Measurements from ENCODE around the gene BCAR3.
"Not testable (repeated sequence)": the region's sequence is repeated elsewhere in the genome, so short reads cannot be mapped to it uniquely, and the experiment has no call there.

The BCAR3 gene

DNA sequence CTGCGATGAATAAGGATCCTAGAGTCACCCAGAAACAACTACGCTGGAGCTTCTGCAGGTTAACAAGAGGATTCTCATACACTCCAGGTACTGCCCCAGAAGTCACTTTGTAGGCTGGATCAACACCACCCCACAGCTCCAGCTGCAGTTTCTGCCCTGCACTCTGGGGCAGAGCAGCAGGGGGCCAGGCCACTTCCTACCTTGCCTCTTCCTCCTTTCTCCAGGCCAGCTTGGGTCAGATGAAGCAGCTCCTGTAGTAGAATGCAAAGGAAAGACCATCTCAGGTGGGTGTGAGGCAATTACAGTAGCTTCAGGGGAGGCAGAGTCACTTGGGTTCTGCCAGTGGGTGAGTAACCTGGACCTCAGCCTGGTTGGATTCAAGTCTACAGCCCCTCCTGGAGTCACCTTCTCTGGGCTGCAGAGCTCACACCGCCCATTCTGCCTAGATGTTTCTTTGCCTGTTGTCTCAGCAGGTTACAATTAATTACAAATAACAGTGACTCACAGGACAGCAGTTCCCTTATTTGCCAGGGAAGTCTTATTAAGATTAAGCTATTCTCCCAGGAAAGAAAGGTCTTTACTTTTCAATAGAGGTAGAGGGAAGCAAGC is 24.4 kb upstream of the BCAR3 start:
- DNase-seq (ENCODE audit: low spot score): no peak

DNA sequence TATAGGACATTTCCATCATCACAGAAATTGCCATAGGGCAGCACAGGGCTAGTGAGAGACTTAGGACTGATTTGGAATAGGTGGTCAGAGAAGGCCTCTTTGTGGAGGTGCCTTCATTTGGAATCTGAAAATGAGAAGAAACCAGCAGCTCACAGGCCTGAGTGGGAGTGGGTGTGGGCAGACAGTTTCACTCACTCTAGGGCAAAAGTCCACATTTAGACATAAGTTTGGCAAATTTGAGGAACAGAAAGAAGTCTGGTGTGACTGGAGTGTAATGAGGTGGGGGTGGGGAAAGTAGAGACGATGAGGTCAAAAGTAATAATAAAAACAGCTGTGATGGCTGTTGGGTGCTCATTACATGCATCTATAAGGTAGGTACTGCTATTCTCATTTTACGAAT is 22.4 kb upstream of the BCAR3 start:
- no peak for DNase-seq (ENCODE audit: low spot score)

DNA sequence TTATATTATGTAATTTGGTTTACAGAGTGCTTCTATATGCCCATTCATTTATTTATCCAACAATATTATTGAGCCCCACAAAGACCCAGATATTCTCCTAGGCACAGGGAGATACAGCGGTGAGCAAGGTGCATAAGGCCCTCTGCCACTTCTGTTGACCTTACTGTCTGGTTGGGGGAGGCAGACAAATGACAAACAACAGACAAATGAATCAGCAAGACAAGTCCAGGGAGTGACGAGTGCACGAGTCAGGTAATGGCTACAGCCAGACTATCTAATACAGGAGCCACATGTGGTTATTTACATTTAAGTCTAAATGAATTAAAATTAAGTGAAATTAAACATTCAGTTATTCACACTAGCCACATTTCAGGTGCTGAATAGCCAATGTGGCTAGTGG is 22.0 kb upstream of the BCAR3 start:
- peak; percentile 81 for DNase-seq (ENCODE audit: low spot score)

DNA sequence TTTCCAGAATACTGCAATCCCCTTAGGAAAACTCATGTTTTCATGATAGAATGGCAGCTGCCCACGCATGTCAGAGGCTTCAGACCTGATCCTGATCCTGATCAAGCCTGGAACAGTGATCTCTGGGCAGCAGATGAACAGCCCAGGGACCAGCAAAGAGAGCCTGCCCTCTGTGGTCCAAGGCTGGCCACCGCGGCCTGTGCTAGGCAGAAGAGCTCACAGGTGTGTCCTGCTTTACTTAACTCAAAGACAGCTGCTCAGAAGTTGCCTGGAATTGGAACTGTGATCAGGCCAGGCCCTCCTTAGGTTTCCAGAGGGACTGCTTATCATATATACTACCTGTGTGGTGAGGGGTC is 21.2 kb upstream of the BCAR3 start:
- no peak for DNase-seq (ENCODE audit: low spot score)

DNA sequence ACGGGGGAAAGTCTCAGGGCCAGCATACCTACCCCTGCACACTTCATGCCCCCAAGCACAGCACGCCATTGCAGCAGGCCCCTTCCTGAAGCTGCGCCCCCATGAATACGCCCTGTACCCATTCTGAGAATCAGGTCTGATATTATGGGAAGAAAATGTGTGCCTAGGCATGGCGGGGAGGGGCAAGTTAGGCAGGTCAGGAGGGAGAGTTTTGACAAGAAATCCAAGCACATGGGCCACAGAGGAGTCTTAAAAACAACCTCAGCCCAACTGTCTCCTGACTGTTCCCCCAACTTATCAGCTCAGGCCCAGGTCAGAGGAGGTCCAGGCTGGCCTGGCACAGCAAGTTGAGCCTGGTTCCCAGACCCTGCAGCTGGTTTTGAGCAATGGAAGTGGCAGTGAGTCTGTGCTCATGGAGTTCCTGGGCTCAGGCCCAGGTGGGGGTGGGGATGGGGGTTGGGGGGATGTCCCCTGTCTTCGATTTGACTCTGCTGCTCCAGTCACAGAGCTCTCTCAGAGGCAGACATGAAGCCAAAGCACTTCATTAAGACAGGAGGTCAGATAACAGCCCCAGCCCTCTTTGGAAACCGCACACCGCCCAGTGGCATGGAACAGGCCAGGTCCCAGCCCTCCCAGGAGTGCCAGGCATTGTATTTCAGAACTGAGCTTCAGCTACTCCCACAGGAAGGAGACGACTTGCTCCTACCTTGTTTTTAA is 20.6 kb upstream of the BCAR3 start:
- DNase-seq (ENCODE audit: low spot score): no peak

DNA sequence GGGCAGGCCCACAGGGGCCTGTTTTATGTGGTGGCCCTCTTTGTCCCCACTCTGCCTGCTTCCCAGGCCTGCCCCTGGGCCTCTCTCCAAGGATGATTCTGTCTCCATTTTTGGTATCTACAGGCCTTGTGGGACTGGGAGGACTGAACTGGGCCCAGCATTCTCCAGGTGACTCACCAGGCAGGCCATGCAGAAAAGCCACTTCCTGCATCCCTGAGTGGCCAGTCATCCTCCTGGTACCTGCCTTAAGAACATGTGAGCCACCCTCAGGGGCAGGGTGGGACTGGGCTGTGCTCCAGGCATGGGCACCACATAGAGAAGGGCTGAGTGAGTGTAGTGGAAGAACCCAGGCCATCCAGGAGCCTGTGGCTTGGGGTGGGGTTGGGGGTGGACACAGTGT is 20.0 kb upstream of the BCAR3 start:
- peak; percentile 89 for DNase-seq (ENCODE audit: low spot score)

DNA sequence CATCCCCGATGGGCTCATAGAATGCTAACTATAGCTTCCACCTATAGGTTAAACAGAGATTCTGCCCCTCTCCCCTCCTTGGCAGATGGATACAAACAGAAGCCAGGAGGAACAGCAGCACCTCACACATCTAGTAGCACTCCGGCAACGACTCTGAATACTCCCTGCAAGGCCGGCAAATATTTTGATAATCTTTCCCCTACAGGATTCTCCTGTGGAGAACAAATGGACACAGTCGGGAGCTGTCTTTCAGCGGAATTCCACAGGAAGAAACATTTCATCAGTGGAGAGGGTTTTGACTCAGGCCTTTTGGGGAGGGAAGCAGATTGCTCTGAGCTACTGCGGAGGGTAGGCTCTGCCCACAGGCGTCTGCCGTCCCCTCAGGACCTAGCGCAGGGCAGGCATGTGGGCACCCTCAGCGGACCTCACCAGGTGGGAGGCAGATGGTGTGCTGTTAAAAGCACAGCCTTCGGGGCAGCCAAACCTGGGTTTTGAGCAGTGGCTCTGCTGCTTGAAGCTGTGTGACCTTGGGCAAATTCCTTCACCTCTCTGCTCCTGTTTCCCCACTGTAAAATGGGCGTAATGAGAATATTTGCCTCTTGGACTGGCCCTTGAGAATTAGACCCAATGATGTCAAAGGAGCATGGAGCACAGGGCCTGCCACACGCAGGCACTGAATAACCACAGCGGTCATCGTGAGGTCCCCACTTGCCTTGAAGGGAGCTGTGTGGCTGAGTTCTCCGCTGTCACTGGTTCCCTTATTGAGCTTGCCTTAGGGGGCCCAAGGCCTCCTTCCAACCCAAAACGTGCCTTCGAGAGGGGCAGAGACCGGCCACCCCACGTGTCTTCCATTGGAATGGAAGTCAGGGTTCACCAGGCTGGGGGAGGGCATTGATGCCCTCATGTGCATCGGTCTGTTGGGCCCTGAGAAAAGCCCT is 19.2 kb upstream of the BCAR3 start:
- no peak for DNase-seq (ENCODE audit: low spot score)

DNA sequence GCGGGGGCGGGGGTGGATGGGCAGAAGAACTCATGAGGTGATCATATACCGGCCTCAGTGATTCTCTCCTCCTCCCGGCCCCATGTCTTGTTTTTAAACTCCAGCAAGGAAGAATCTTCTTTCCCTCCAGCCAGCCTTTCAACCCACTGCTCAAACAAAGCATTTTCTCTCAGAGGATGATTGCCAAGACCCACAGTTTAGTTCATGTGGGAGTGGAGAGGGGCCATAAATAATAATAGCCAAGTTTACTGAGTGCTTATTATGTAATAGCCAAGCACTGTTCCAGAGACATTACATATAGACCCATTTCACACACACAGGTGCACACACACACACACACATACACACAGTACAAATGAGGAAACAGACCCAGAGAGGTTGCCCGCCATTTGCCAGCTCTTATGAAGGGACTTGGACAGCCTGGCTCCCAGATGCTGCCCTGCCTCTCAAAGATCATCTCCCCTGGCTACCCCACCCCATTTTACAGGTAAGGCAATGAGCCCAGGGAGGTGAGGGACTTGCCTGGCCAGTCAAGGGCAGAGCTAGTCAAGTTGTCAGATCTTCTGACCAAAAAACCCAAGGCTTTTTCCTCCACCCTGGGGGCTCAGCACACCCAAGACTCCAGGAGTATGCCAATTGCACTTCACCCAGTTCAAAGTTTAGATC is 18.0 kb upstream of the BCAR3 start:
- no peak for DNase-seq (ENCODE audit: low spot score)

DNA sequence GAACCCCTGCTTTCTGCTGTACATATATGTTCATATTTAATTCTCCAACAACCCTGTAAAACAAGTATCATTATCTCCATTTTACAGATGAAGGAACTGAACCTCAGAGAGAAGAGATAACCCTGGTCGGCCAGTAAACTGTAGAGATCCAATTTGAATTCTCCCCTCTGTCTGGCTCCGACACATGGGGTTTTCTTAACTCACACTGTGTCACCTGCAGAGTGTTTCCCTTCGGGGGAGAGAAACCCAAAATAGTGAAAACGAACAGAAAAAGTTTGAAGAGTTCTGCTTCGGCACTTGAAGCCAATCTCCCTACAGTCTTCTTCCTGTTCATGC is 17.4 kb upstream of the BCAR3 start:
- DNase-seq (ENCODE audit: low spot score): no peak

DNA sequence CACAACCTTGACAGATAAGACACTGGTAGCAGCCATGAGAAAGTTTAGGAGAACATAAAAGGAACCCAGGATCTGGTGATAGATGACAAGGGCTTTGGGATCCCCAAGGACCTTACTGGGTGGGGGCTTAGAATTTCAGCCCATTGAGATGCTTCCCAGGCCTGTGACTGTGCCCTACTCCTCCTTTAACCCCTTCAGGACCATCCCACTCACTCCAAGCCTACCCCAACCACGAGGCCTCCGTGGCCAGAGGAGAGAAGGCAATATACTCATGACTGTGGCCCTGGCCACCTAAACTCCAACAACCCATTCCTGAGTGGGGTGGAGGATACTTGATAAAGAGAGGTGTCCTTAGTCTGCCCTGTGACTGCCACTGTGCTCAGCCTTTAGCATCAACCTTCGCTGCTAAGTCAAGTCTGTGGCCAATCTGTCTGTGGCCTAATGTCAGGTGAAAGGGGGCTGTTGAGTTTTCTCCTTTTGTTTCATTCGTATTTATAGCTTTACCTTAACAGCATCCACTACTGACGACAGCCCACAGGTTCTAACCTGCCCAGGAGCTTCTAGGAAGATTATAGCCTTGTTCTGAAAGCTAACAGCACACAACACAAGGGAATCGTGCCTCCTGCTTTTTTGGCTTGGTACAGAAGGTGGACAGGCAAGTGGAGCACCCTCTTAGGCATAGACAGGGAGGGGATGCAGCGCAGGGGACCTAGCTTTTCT is 16.9 kb upstream of the BCAR3 start:
- no peak for DNase-seq (ENCODE audit: low spot score)

DNA sequence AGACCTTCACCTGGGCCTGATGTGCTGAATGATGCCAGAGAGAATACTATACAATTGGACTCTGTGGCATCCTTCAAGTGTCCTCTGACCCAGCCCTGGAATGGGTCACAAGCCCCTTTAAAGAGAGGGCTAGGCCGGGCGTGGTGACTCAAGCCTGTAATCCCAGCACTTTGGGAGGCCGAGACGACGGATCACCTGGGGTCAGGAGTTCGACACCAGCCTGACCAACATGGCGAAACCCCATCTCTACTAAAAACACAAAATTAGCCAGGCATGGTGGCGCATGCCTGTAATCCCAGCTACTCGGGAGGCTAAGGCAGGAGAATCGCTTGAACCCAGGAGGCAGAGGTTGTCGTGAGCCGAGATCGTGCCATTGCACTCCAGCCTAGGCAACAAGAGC is 15.9 kb upstream of the BCAR3 start:
- not testable (repeated sequence) for DNase-seq (ENCODE audit: low spot score)

DNA sequence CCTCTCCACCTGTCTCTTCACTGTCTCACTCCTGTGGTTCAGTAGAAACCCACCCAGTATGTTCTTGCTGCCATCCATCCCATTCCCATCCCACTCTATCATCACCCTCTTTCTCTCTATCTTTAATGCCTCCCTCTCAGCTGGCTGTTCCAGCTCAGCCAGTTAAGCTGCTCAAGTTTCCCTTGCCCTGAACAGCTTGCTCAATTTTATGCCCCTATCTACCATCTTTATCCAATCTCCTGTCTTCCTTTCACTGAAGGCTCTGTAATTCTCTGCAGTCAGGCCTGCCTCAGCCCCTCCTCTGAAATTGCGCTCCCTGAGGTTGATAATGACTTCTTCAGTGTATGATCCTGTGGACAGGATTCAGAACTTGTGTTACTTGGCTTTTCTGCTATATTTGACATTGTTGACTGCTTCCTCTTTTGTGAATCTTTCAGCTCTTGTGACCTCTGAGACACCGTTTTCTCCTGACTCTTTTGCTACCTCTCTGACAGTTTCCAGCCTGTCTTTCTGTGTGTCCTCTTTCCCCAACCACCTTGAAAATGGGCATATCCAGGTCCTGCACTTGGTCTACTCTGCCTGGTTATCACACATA is 13.9 kb upstream of the BCAR3 start:
- DNase-seq (ENCODE audit: low spot score): no peak

DNA sequence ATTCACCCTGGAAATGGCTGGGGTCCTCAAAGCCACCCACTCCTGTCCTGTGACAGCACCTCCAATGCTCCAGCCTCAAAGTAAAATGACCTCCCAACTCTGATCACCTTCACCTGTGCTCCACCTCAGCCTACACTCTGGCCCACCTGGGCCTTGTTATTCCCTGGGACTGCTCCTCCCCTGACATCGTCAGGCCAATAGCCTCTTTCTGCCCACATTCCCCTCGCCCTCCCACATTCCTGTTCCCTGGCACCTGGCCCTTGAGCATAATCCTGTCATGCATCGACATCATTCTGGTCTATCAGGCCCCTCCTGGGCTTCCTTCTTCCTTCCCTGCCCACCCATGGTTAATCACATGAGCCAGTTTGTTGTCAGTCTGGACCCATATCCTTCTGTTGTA is 13.2 kb upstream of the BCAR3 start:
- no peak for DNase-seq (ENCODE audit: low spot score)

DNA sequence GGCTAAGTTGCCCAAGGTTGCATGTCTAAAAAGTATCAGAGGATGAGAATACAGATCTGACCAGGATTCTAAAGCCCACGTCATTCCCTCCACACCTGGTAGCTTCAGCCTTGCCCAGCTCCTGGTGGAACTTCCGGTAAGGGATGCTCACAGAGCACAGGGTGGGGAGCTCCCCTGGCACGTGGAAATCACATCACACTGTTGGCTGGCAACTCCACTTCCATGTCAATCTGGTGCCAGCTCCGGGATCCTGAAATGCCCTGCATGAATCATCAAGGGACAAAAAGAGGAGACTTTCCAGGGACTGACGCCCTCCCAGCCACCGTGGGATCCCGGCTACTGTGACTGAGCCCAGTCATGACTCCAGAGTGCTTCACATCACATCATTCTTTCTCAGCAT is 12.4 kb upstream of the BCAR3 start:
- DNase-seq (ENCODE audit: low spot score): peak; percentile 47

DNA sequence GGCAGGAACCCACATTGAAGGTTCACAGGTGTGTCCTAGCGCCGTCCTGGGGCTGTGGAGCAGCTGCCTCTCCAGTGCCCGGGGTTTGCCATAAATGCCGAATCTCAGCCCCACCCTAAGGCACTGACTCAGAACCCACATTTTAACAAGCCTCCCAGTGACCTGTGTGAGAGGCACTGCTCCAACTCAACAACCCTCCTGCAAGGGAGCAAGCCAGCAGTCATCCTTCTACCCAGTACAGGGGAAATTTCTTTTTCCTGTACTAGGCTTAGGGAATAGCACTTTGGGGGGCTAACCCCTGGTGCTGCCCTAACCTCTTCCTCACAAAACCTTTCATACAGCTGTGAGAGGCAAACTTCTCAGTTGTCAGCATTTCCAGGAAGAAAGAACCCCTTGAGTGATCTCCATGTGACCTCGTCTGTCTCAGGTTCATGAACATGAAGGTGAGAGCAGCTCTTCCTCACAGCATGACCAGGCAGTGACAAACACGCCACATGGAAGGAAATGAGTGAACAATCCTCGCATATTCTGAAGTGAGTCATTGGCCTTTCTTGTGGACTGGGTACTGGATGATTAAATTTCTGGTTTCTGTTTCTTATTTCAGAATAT is 11.4 kb upstream of the BCAR3 start:
- DNase-seq (ENCODE audit: low spot score): peak; percentile 96

DNA sequence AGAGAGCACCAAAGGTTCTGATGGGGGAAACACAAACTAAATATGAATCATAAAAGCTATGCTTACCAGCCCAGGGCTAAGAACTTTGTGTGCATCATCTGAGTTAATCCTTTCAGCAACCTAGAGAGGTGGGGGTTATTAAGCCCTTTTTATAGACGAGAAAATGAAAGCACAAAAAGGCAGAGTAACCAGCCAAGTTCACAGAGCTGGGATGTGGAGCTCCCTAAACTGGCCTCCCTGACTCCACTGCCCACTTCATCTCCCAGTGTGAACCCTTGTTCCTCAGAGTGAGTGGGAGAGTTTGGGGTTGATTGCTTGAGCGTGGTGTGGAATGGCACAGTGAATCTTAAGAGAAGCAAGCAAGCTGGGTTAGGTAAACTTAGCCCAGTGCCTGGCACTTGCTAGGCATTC is 10.8 kb upstream of the BCAR3 start:
- DNase-seq (ENCODE audit: low spot score): no peak

DNA sequence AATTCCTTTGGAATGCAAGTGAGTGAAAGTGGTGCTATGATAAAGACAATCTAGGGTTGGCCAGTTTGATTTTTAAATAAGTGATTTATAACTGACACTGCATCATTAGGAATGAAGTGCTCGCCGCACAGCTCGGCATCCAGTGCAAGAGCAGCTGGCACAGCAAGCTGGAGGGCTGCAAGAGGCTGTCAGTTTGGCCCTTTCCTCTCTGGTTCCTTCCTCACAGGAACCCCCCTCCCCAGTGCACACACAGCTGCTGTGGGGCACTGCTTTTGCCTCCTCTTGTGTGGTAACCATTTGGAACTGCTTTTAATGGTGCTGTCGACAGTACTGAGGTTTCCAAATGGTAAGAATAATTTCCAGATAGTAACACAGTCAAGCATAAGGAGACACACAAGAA is 10.4 kb upstream of the BCAR3 start:
- no peak for DNase-seq (ENCODE audit: low spot score)

DNA sequence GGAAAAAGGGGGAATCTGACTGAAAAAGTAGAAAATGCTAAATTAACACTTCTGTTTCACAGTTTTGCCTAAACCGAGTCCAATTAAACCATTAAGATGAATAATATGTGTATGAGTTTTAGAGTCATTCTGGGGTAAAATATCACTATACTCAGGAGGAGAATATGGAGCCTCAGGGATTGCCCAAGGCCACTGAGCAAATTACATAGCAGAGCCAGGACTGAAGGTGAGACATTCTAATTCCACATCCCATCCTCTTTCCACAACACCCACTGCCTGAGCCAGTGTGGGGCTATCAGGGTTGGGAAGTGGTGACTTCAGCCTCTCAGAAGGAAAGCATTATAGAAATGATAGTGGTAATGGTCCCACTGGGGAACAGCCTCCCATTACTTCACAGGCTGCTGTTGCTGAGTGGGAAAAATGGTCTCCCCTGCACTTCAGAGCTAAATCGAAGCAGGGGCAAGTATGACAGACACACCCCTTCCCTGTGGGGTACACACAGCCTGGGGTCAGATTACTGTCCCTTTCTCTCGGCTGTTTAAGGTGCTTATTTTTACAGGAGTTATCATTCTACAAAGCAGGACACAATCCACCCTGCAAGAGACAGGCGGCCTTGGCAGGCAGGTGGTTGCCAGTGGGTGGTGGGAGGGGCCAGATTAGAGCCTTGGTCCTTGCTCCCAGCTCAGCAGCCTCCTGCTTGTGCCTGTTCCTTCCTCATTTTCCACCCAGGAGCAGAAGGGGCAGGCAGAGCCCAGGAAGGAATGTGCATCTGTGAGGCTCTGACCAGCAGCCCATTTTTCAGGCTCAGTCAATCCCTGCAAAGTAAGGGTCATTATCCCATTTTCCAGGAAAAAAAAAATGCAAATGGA is 9.5 kb upstream of the BCAR3 start:
- no peak for DNase-seq (ENCODE audit: low spot score)

DNA sequence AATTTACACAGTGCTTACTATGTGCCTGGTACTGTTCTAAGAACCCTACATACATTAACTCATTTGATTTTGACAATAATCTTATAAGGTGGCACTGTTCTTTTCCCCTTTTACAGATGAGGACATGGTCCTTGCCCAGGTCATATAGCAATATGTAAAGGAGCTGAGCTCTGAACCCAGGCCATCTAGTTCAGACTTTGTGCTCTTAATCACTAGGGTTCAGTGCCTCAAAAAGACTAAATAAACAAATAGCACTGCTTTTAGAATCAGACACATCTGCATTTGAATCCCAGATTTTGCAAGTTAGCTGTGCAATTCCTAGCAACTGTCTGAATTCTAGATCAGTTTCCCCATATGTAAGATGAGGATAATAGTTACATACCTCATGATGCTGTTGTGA is 8.7 kb upstream of the BCAR3 start:
- no peak for DNase-seq (ENCODE audit: low spot score)

DNA sequence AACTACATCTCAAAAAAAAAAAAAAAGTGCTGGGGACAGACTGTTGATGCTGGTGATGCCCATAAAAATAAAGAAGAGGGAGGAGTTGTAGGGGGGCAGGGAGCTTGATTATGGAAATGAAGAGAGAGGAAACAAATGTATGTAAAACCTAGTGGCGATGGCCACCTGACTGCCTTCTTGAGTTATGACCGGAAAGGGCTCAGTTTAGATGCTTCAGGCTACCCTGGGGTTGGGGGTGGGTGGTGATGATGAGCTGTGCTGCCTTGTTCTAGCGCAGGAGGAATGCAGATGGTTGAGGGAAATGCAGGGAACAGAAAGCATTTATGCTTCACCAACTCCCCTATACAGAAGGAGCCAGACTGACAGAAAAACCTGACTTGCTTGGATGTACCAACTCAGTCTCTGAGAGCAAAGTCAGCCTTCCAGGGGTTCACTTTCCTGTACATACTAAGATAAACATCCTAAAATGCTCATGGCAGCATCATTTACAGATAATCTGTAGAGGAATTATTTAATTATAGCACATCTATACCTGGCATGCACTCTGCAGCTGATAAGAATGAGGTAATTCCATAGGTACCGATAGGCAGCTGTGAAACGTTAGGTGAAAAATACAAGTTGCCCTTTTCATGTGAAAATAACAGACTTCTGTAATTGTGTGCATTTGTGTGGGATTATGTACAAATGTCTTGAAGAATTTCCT is 8.0 kb upstream of the BCAR3 start:
- no peak for DNase-seq (ENCODE audit: low spot score)
